GM12892 (cell line): ENCODE measurements around the gene LRRC8C.

Source experiments
- POLR2A ChIP-seq: IDR thresholded peaks from 2 replicates; pipeline ENCODE4 v1.6.1; 2011; ENCODE audit warnings: low read depth, low read length, control low read depth
- POLR2AphosphoS5 ChIP-seq: IDR thresholded peaks from 2 replicates; pipeline ENCODE4 v1.6.1; 2011; ENCODE audit warnings: low read depth, low read length, control low read depth

DNA sequence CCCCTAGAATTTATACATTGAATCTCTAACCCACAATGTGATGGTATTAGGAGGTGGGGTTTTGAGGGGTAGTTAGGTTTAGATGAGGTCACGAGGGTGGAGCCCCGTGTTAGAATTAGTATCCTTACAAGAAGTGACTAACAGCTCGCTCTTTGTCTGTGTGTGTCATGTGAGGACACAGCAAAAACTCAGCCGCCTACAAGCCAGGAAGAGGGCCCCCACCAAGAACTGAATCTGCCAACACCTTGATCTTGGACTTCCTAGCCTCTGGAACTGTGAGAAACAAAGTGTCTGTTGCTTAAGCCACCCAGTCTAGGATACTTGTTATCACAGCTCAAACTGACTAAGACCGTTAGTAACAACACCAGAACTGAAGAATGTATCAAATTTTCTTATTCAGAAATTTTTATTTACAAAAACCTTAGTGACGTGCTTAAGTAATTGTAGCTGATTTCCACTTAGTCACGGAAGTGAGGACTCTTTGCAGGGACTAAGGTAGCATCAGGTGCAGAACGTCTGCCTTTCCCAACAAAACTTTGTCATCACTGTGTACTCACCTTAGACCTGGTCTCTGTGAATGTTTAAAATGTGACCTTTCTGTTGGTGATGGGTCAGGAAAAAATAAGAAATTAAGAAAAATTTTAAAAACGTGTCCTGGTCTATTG, 24.5 kb upstream of the LRRC8C start:
- TF ChIP-seq POLR2AphosphoS5, result no peak
- TF ChIP-seq POLR2A, result no peak
